Endodermal cell (in vitro differentiated cells): ENCODE measurements around the gene MAEL. TPM values are rescaled to one million over a fixed set of nuclear protein-coding genes. Genes with fewer than 3 reads are reported as not detected.
A peak's percentile ranks its signal among the peaks of the same experiment; 100 is the strongest.

Experiments
- DNase-seq: peaks from one replicate; pipeline ENCODE4 v3.0.0-alpha.2; 2017
- H3K27ac ChIP-seq: 2 replicates; pipeline ENCODE4 v1.5.1; 2013; ENCODE audit warnings: mild to moderate bottlenecking, low read depth, low read length, moderate library complexity
- H3K27me3 ChIP-seq: 2 replicates; pipeline ENCODE4 v1.6.1; 2013; ENCODE audit warnings: mild to moderate bottlenecking, low read length, moderate library complexity; ENCODE audit not compliant: insufficient read depth, control insufficient read depth, poor library complexity, severe bottlenecking
- H3K36me3 ChIP-seq: 2 replicates; pipeline ENCODE4 v1.7.0; 2013; ENCODE audit warnings: mild to moderate bottlenecking, low read length, moderate library complexity; ENCODE audit not compliant: control insufficient read depth, insufficient read depth
- H3K4me1 ChIP-seq: one replicate; pipeline ENCODE4 v1.7.0; 2013; ENCODE audit warnings: low read length; ENCODE audit not compliant: control insufficient read depth, insufficient read depth
- H3K4me3 ChIP-seq: 2 replicates; pipeline ENCODE4 v1.5.1; 2013; ENCODE audit warnings: mild to moderate bottlenecking, low read length, moderate library complexity
- H3K9ac ChIP-seq: 2 replicates; pipeline ENCODE4 v1.6.1; 2013; ENCODE audit warnings: mild to moderate bottlenecking, low read length, moderate library complexity; ENCODE audit not compliant: poor library complexity, severe bottlenecking; ENCODE audit errors: extremely low read depth
- H3K9me3 ChIP-seq: 2 replicates; pipeline ENCODE4 v1.6.1; 2013; ENCODE audit warnings: mild to moderate bottlenecking, low read length, moderate library complexity; ENCODE audit not compliant: control insufficient read depth
- H3K27ac Mint-ChIP-seq: 2 replicates; pipeline ENCODE4 v1.8.0; 2020; ENCODE audit warnings: mixed read lengths
- H3K27me3 Mint-ChIP-seq: 2 replicates; pipeline ENCODE4 v1.8.0; 2021; ENCODE audit warnings: mild to moderate bottlenecking, mixed read lengths; ENCODE audit not compliant: insufficient read depth
- H3K36me3 Mint-ChIP-seq: 2 replicates; pipeline ENCODE4 v1.8.0; 2020; ENCODE audit warnings: low read depth, mixed read lengths
- H3K4me1 Mint-ChIP-seq: 2 replicates; pipeline ENCODE4 v1.8.0; 2020; ENCODE audit warnings: mixed read lengths
- H3K4me3 Mint-ChIP-seq: 2 replicates; pipeline ENCODE4 v1.8.0; 2020; ENCODE audit warnings: mild to moderate bottlenecking, moderate library complexity, mixed read lengths
- H3K9me3 Mint-ChIP-seq: 2 replicates; pipeline ENCODE4 v1.8.0; 2020; ENCODE audit warnings: mild to moderate bottlenecking, mixed read lengths
- CTCF ChIP-seq: fragments of 200-600 bp; sonication (generic); conservative IDR thresholded peaks from 2 replicates; pipeline ENCODE4 v1.5.0; 2021; ENCODE audit warnings: antibody characterized with exemption, mild to moderate bottlenecking
- WGBS, 2 experiments: methylation state at CpG; one replicate each; pipeline versions ENCODE4 v1.1.5 to v1.1.7; 2013; ENCODE audit warnings: missing lambda C conversion rate in 2 of 2, mixed read lengths in 1 of 2; ENCODE audit not compliant: insufficient coverage in 1 of 2, insufficient read length in 1 of 2; 5-methylcytosine and 5-hydroxymethylcytosine counted together
- total RNA-seq, 2 donors: library from RNA; stranded (reverse); fragmentation: NEBNext Ultra II Directional in 1 of 2; extraction: Animal tissue kit (Norgen Biotek cat#: 25700) in 1 of 2; gene quantifications; 2 replicates in 1 of 2; 3 replicates in 1 of 2; pipeline ENCODE4 v1.2.1, GENCODE V29; 2021

The MAEL gene
- total RNA-seq, 2 donors from 2014 or later: 0.27 TPM; not detected in 1

- peaks cover 10% of the 10 kb centered on the region for H3K9me3 Mint-ChIP-seq
- no peak for TF ChIP-seq CTCF
- no peak for DNase-seq
- no peaks in the 10 kb centered on the region for H3K36me3 Mint-ChIP-seq
- no peaks in the 10 kb centered on the region for H3K4me1 Mint-ChIP-seq
- WGBS, 2 experiments: 82 to 100% methylated on average over 2 of the region's 2 CpGs
- H3K4me3 Mint-ChIP-seq: no peak overlapping the region
- H3K36me3 ChIP-seq: no peaks in the 10 kb centered on the region
- no peak overlapping the region for H3K9ac ChIP-seq
- no peak overlapping the region for H3K27ac ChIP-seq
- no peaks in the 10 kb centered on the region for H3K4me1 ChIP-seq
- no peaks in the 10 kb centered on the region for H3K27me3 ChIP-seq
- H3K27me3 Mint-ChIP-seq: no peaks in the 10 kb centered on the region
- H3K27ac Mint-ChIP-seq: no peak overlapping the region
- H3K4me3 ChIP-seq: no peak overlapping the region
- no peaks in the 10 kb centered on the region for H3K9me3 ChIP-seq
Observed at GRCh38 chr1:167033646-167034045, 44.6 kb downstream of the MAEL start.

GRCh38 chr1:167043752-167044488 is 54.8 kb downstream of the MAEL start:
- no peak overlapping the region for H3K27ac ChIP-seq
- no peaks in the 10 kb centered on the region for H3K36me3 ChIP-seq
- Mint-ChIP-seq H3K36me3 (no peaks in the 10 kb centered on the region), H3K4me3 (peak overlapping the region; percentile 52), H3K27ac (no peak overlapping the region), H3K27me3 (peaks cover 21% of the 10 kb centered on the region), H3K9me3 (no peaks in the 10 kb centered on the region), H3K4me1 (peaks cover 5% of the 10 kb centered on the region)
- no peak overlapping the region for H3K9ac ChIP-seq
- 91 to 97% methylated on average over 19 to 21 of the region's 21 CpGs for WGBS, 2 experiments
- TF ChIP-seq CTCF: no peak
- no peaks in the 10 kb centered on the region for H3K9me3 ChIP-seq
- no peaks in the 10 kb centered on the region for H3K4me1 ChIP-seq
- H3K4me3 ChIP-seq: no peak overlapping the region
- H3K27me3 ChIP-seq: no peaks in the 10 kb centered on the region
- DNase-seq: peak; percentile 66

GRCh38 chr1:167051907-167052306 is 62.8 kb downstream of the MAEL start:
- Histone ChIP-seq H3K9me3 (no peaks in the 10 kb centered on the region), H3K27me3 (no peaks in the 10 kb centered on the region), H3K36me3 (no peaks in the 10 kb centered on the region), H3K27ac (no peak overlapping the region), H3K9ac (no peak overlapping the region), H3K4me1 (no peaks in the 10 kb centered on the region), H3K4me3 (no peak overlapping the region)
- 92% methylated on average over 4 to 5 of the region's 5 CpGs for WGBS, 2 experiments
- H3K4me1 Mint-ChIP-seq: no peaks in the 10 kb centered on the region
- no peak for DNase-seq
- H3K27me3 Mint-ChIP-seq: peaks cover 8% of the 10 kb centered on the region
- H3K9me3 Mint-ChIP-seq: no peaks in the 10 kb centered on the region
- no peak overlapping the region for H3K4me3 Mint-ChIP-seq
- no peak overlapping the region for H3K27ac Mint-ChIP-seq
- TF ChIP-seq CTCF: no peak
- no peaks in the 10 kb centered on the region for H3K36me3 Mint-ChIP-seq
